HCT116 (cell line): ENCODE results near the gene MARCKS. TPM values are rescaled to one million over a fixed set of nuclear protein-coding genes. Genes with fewer than 3 reads are reported as not detected.

ENCODE experiments used
- ATAC-seq: fragments of 200-7000 bp; cut with Tn5 transposase; 2 replicates; pipeline ENCODE4 v1.9.1; 2020; ENCODE audit warnings: mild to moderate bottlenecking, moderate library complexity
- BruUV-seq: library from RNA; stranded (reverse); fragments of 400-500 nt; replicated peaks from 2 replicates; lab custom pipeline; 2021; lab: Mats Ljungman, UMichigan
- CTCF ChIA-PET: fragments of 300-600 bp; sonication (Branson Sonifier 250); formaldehyde crosslinking; loops from one replicate; lab custom pipeline; 2021; ENCODE audit warnings: antibody characterized with exemption; lab: Charles Lee
- POLR2A ChIA-PET: fragments of 300-600, 350-600 bp; sonication (Branson Sonifier 250); formaldehyde crosslinking; loops from one replicate; lab custom pipeline; 2021; ENCODE audit warnings: antibody characterized with exemption; lab: Charles Lee
- RAD21 ChIA-PET, 2 experiments: fragments of 300-600 bp; sonication (Branson Sonifier 250); formaldehyde crosslinking; loops; one replicate each; lab custom pipeline; 2023; ENCODE audit warnings: low total read pairs in 2 of 2; ENCODE audit not compliant: uncharacterized antibody in 2 of 2, unreplicated experiment in 2 of 2, low non-redundant PET in 1 of 2; lab: Charles Lee
- DNase-seq: peaks from one replicate; pipeline ENCODE4 v3.0.0-alpha.2; 2010; ENCODE audit warnings: low read depth, low spot score
- H2AFZ ChIP-seq: fragments of 200-600 bp; shearing (Covaris generic), sonication (generic); 2 replicates; pipeline ENCODE4 v1.6.1; 2017; ENCODE audit warnings: low read depth, mixed run types, mixed read lengths, antibody characterized with exemption, low read length; ENCODE audit not compliant: poor library complexity, severe bottlenecking
- H3K27ac ChIP-seq: 2 replicates; pipeline ENCODE4 v1.5.1; 2012; ENCODE audit warnings: low read depth, low read length
- H3K27me3 ChIP-seq: fragments of 200-600 bp; sonication (generic); 2 replicates; pipeline ENCODE4 v1.6.1; 2016; ENCODE audit warnings: mixed run types, low read length, mixed read lengths; ENCODE audit not compliant: insufficient read depth
- H3K36me3 ChIP-seq, 2 experiments: fragments of 200-500 bp in 1 of 2; fragments of 200-600 bp in 1 of 2; sonication (Bioruptor generic) in 1 of 2; sonication (generic) in 1 of 2; 2 replicates each; pipeline versions ENCODE4 v1.5.1 to v1.6.1; 2014 to 2016; ENCODE audit warnings: low read length in 2 of 2, inconsistent platforms in 1 of 2, mixed read lengths in 1 of 2, mixed run types in 1 of 2; ENCODE audit not compliant: insufficient read depth in 2 of 2, control insufficient read depth in 1 of 2
- H3K4me1 ChIP-seq, 2 experiments: fragments of 200-600 bp in 1 of 2; sonication (generic) in 1 of 2; 2 replicates each; pipeline versions ENCODE4 v1.5.1 to v1.6.1; 2012 to 2017; ENCODE audit warnings: low read length in 2 of 2, inconsistent platforms in 1 of 2, mild to moderate bottlenecking in 1 of 2, mixed read lengths in 1 of 2, mixed run types in 1 of 2, moderate library complexity in 1 of 2; ENCODE audit not compliant: insufficient read depth in 2 of 2, control insufficient read depth in 1 of 2
- H3K4me2 ChIP-seq: fragments of 200-600 bp; sonication (generic); 2 replicates; pipeline ENCODE4 v1.6.1; 2017; ENCODE audit warnings: mixed run types, low read length, mixed read lengths
- H3K4me3 ChIP-seq, 2 experiments: fragments of 200-600 bp in 1 of 2; sonication (generic) in 1 of 2; replicated peaks in 1 of 2; 2 replicates each; pipeline ENCODE4 v1.5.1; 2011 to 2016; ENCODE audit warnings: low read length in 2 of 2, control low read depth in 1 of 2, low read depth in 1 of 2, mild to moderate bottlenecking in 1 of 2, mixed read lengths in 1 of 2, mixed run types in 1 of 2
- H3K79me2 ChIP-seq: fragments of 200-600 bp; sonication (generic); 2 replicates; pipeline ENCODE4 v1.6.1; 2017; ENCODE audit warnings: mild to moderate bottlenecking, mixed run types, low read length, moderate library complexity, mixed read lengths; ENCODE audit not compliant: insufficient read depth
- H3K9ac ChIP-seq: fragments of 200-600 bp; sonication (generic); 2 replicates; pipeline ENCODE4 v1.6.1; 2016; ENCODE audit warnings: low read length, mixed read lengths
- H3K9me2 ChIP-seq: fragments of 200-600 bp; sonication (generic), shearing (Covaris generic); 2 replicates; pipeline ENCODE4 v1.6.1; 2017; ENCODE audit warnings: mixed run types, mild to moderate bottlenecking, moderate library complexity; ENCODE audit not compliant: insufficient read depth
- H3K9me3 ChIP-seq, 2 experiments: fragments of 200-500 bp in 1 of 2; fragments of 200-600 bp in 1 of 2; sonication (Bioruptor generic) in 1 of 2; sonication (generic) in 1 of 2; 2 replicates each; pipeline ENCODE4 v1.6.1; 2014 to 2017; ENCODE audit warnings: low read length in 2 of 2, mixed read lengths in 2 of 2, inconsistent platforms in 1 of 2, low read depth in 1 of 2, mild to moderate bottlenecking in 1 of 2, mixed run types in 1 of 2, moderate library complexity in 1 of 2; ENCODE audit not compliant: control insufficient read depth in 1 of 2, insufficient read depth in 1 of 2
- H4K20me1 ChIP-seq: fragments of 200-600 bp; sonication (generic), shearing (Covaris generic); 2 replicates; pipeline ENCODE4 v1.6.1; 2017; ENCODE audit warnings: mixed run types, mild to moderate bottlenecking, moderate library complexity; ENCODE audit not compliant: insufficient read depth
- EZH2phosphoT487 ChIP-seq: fragments of 200-600 bp; IDR thresholded peaks from 2 replicates; pipeline ENCODE4 v1.6.1; 2018; ENCODE audit warnings: antibody characterized with exemption, borderline replicate concordance
- POLR2A ChIP-seq: IDR thresholded peaks from 2 replicates; pipeline ENCODE4 v1.7.0; 2011; ENCODE audit warnings: borderline replicate concordance; ENCODE audit not compliant: insufficient read depth, insufficient read length; ENCODE audit errors: extremely low read depth
- SIN3A ChIP-seq: IDR thresholded peaks from 2 replicates; pipeline ENCODE4 v1.6.1; 2012; ENCODE audit warnings: low read depth
- ZFX ChIP-seq: fragments of 450-650 bp; IDR thresholded peaks from 2 replicates; pipeline ENCODE4 v1.6.1; 2017
- ZNF274 ChIP-seq: fragments of 200-500 bp; sonication (Bioruptor generic); IDR thresholded peaks from 2 replicates; pipeline ENCODE4 v1.6.1; 2014; ENCODE audit warnings: mild to moderate bottlenecking, low read depth, low read length, inconsistent platforms
- intact Hi-C: fragments of 100-400 bp; cut with micrococcal nuclease; formaldehyde crosslinking; loops from 2 replicates; pipeline ENCODE4 v1.10.0; 2022
- total RNA-seq: library from RNA; stranded (reverse); gene quantifications from one replicate; pipeline ENCODE4 v1.2.1, GENCODE V29; 2021; ENCODE audit not compliant: unreplicated experiment
- TF ChIP-seq, protein P1 (sequence below): IDR thresholded peaks from 2 replicates; pipeline ENCODE4 v1.6.1; 2012
- TF ChIP-seq, protein P2 (sequence below), 3 experiments: fragments of 200-600 bp in 1 of 3; sonication (generic) in 1 of 3; IDR thresholded peaks in 2 of 3; conservative IDR thresholded peaks in 1 of 3; 2 replicates each; pipeline ENCODE4 v1.5.1; 2012 to 2017; ENCODE audit warnings: low read depth in 2 of 3, low read length in 2 of 3, antibody characterized with exemption in 1 of 3, borderline replicate concordance in 1 of 3, control low read depth in 1 of 3, mild to moderate bottlenecking in 1 of 3, mixed read lengths in 1 of 3, mixed run types in 1 of 3, moderate library complexity in 1 of 3; ENCODE audit not compliant: insufficient read depth in 1 of 3
- TF ChIP-seq, protein P3 (sequence below): IDR thresholded peaks from 2 replicates; pipeline ENCODE4 v1.6.1; 2011; ENCODE audit warnings: mild to moderate bottlenecking, low read length, moderate library complexity; ENCODE audit not compliant: insufficient replicate concordance; ENCODE audit errors: extremely low read depth

Gene MARCKS
- total RNA-seq, 1 experiment from 2014 or later, result 25.7 TPM

DNA sequence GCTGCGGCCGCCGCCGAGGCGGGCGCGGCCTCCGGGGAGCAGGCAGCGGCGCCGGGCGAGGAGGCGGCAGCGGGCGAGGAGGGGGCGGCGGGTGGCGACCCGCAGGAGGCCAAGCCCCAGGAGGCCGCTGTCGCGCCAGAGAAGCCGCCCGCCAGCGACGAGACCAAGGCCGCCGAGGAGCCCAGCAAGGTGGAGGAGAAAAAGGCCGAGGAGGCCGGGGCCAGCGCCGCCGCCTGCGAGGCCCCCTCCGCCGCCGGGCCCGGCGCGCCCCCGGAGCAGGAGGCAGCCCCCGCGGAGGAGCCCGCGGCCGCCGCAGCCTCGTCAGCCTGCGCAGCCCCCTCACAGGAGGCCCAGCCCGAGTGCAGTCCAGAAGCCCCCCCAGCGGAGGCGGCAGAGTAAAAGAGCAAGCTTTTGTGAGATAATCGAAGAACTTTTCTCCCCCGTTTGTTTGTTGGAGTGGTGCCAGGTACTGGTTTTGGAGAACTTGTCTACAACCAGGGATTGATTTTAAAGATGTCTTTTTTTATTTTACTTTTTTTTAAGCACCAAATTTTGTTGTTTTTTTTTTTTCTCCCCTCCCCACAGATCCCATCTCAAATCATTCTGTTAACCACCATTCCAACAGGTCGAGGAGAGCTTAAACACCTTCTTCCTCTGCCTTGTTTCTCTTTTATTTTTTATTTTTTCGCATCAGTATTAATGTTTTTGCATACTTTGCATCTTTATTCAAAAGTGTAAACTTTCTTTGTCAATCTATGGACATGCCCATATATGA, 3.2 kb downstream of the MARCKS start:
- peaks cover 5 to 17% of the 10 kb centered on the region in 2 experiments; a peak in 3 of 4 replicates for H3K4me1 ChIP-seq
- no peak for ATAC-seq
- H3K9me2 ChIP-seq, result no peaks in the 10 kb centered on the region
- H3K4me3 ChIP-seq, result no peak overlapping the region
- no peaks in the 10 kb centered on the region; the same call in 1 of the 2 replicates for H4K20me1 ChIP-seq
- TF ChIP-seq, protein P1, sequence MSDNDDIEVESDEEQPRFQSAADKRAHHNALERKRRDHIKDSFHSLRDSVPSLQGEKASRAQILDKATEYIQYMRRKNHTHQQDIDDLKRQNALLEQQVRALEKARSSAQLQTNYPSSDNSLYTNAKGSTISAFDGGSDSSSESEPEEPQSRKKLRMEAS, result no peak
- TF ChIP-seq POLR2A (no peak), SIN3A (no peak), EZH2phosphoT487 (no peak), ZNF274 (no peak), ZFX (no peak)
- TF ChIP-seq, protein P2, sequence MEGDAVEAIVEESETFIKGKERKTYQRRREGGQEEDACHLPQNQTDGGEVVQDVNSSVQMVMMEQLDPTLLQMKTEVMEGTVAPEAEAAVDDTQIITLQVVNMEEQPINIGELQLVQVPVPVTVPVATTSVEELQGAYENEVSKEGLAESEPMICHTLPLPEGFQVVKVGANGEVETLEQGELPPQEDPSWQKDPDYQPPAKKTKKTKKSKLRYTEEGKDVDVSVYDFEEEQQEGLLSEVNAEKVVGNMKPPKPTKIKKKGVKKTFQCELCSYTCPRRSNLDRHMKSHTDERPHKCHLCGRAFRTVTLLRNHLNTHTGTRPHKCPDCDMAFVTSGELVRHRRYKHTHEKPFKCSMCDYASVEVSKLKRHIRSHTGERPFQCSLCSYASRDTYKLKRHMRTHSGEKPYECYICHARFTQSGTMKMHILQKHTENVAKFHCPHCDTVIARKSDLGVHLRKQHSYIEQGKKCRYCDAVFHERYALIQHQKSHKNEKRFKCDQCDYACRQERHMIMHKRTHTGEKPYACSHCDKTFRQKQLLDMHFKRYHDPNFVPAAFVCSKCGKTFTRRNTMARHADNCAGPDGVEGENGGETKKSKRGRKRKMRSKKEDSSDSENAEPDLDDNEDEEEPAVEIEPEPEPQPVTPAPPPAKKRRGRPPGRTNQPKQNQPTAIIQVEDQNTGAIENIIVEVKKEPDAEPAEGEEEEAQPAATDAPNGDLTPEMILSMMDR (IDR thresholded peaks at IDR 0.05 in 2 of 3, conservative IDR thresholded peaks at IDR 0.05 in 1 of 3; ENCODE audit: borderline replicate concordance in 1 of 3, insufficient read depth in 1 of 3, low read depth in 2 of 3, low read length in 2 of 3), result no peak
- TF ChIP-seq, protein P3, sequence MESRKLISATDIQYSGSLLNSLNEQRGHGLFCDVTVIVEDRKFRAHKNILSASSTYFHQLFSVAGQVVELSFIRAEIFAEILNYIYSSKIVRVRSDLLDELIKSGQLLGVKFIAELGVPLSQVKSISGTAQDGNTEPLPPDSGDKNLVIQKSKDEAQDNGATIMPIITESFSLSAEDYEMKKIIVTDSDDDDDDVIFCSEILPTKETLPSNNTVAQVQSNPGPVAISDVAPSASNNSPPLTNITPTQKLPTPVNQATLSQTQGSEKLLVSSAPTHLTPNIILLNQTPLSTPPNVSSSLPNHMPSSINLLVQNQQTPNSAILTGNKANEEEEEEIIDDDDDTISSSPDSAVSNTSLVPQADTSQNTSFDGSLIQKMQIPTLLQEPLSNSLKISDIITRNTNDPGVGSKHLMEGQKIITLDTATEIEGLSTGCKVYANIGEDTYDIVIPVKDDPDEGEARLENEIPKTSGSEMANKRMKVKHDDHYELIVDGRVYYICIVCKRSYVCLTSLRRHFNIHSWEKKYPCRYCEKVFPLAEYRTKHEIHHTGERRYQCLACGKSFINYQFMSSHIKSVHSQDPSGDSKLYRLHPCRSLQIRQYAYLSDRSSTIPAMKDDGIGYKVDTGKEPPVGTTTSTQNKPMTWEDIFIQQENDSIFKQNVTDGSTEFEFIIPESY, result no peak
- H3K9ac ChIP-seq, result no peak overlapping the region
- no peaks in the 10 kb centered on the region for H3K9me3 ChIP-seq
- intact Hi-C loops, result no loop called here
- no peak for DNase-seq
- peaks cover 40% of the 10 kb centered on the region for H3K79me2 ChIP-seq
- ChIA-PET RAD21 (no interaction called here), CTCF (no interaction called here), POLR2A (no interaction called here)
- no TSS peak for BruUV-seq
- H3K27me3 ChIP-seq, result no peaks in the 10 kb centered on the region
- H3K4me2 ChIP-seq, result no peak overlapping the region
- peaks cover 0 to 10% of the 10 kb centered on the region in 2 experiments; a peak in 3 of 4 replicates for H3K36me3 ChIP-seq
- no peak overlapping the region for H3K27ac ChIP-seq
- H2AFZ ChIP-seq, result no peak overlapping the region
